Esophagus muscularis mucosa (tissue), 4 donors: Measurements from ENCODE around the gene OVCA2.

Experiments used
- EP300 ChIP-seq: sonication (generic); formaldehyde crosslinking; IDR thresholded peaks from one replicate; pipeline ENCODE4 v1.6.1; 2017; ENCODE audit warnings: antibody characterized with exemption
- POLR2A ChIP-seq: fragments of 450-650 bp; IDR thresholded peaks from one replicate; pipeline ENCODE4 v1.6.1; 2017; ENCODE audit warnings: antibody characterized with exemption, moderate library complexity, mild to moderate bottlenecking, low read depth
- TF ChIP-seq, protein P1 (sequence below), 3 experiments: fragments of 200-600 bp in 2 of 3; fragments of 450-650 bp in 1 of 3; sonication (generic) in 2 of 3; IDR thresholded peaks; one replicate each; pipeline ENCODE4 v1.5.1; 2017 to 2019; ENCODE audit warnings: antibody characterized with exemption in 3 of 3, mild to moderate bottlenecking in 2 of 3, moderate library complexity in 1 of 3

DNA sequence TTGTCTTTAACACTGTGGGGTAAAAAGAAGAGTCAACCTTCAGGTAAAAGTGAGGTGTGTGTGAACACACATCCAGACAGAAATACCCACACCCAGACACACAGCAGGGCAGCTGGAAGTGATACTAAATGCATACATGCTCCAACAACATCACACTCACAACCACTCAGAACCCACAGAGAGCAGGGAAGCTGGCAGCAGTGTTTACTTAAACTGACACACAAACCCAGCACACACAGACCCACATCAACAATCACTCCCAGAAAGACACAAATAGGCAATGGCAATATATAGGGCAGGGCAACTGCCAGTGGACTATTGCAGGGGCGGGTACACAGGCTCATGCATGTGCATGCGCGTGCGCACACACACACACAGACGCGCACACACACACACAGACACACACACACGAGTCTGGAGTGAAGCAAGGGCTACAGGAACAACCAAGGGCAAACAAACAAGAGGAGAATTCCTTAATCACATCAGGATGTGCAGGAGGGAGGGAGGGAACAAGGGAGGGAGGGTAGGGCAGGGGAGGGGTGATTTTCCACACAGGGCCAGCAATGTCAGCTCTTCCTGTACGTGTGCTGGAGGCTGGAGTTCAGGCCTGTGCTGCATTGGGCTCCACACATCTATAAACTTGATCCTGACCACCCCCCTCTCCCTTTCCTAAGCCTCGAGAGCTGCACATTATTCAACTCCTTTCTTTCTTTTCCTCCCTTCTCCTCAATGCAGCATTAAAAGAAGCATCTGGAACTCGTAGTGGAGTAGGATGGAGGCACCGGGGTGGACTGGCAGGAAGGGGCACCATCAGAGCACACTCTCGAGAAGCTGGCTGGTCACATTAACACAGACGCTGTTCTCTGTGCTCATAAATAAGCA is 43.2 kb downstream of the OVCA2 start:
- TF ChIP-seq, protein P1, sequence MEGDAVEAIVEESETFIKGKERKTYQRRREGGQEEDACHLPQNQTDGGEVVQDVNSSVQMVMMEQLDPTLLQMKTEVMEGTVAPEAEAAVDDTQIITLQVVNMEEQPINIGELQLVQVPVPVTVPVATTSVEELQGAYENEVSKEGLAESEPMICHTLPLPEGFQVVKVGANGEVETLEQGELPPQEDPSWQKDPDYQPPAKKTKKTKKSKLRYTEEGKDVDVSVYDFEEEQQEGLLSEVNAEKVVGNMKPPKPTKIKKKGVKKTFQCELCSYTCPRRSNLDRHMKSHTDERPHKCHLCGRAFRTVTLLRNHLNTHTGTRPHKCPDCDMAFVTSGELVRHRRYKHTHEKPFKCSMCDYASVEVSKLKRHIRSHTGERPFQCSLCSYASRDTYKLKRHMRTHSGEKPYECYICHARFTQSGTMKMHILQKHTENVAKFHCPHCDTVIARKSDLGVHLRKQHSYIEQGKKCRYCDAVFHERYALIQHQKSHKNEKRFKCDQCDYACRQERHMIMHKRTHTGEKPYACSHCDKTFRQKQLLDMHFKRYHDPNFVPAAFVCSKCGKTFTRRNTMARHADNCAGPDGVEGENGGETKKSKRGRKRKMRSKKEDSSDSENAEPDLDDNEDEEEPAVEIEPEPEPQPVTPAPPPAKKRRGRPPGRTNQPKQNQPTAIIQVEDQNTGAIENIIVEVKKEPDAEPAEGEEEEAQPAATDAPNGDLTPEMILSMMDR (IDR thresholded peaks at IDR 0.05): no peak
- no peak for TF ChIP-seq EP300
- TF ChIP-seq POLR2A: no peak
